DND-41 (cell line): ENCODE measurements around the gene PHRF1.

ENCODE experiments used
- EZH2 ChIP-seq: IDR thresholded peaks from 3 replicates; pipeline ENCODE4 v1.6.1; 2012; ENCODE audit warnings: borderline replicate concordance, low read depth, mild to moderate bottlenecking, moderate library complexity, low read length, inconsistent platforms; ENCODE audit not compliant: severe bottlenecking
- TF ChIP-seq, protein P1 (sequence below): IDR thresholded peaks from 2 replicates; pipeline ENCODE4 v1.5.1; 2012; ENCODE audit warnings: borderline replicate concordance, low read length, moderate library complexity, mild to moderate bottlenecking; ENCODE audit not compliant: poor library complexity, severe bottlenecking; ENCODE audit errors: extremely low read depth

DNA sequence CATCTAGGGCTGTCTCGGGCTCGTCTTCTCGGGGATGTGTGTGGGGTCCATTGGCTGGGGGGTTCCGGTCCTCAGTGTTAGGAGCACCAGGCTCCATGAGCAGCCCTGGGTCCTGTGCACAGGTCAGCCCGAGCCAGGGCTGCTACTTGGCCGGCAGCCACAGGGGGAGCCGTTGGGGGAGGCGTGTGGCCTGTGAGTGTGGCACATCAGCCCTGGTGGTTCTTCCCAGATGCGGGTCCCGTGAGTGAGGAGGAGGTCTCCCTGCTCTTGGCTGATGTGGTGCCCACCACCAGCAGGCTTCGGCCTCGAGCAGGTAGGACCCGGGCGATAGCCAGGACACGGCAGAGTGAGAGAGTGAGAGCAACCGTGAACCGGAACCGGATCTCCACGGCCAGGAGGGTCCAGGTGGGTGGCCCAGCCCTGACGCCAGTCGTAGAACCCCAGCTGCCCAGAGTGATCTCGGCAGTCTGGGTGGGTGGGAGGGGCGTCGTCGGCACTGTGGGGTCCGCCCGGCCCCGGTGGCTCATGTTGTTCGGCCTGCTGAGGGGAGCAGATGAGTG, 21.0 kb downstream of the PHRF1 start:
- TF ChIP-seq, protein P1, sequence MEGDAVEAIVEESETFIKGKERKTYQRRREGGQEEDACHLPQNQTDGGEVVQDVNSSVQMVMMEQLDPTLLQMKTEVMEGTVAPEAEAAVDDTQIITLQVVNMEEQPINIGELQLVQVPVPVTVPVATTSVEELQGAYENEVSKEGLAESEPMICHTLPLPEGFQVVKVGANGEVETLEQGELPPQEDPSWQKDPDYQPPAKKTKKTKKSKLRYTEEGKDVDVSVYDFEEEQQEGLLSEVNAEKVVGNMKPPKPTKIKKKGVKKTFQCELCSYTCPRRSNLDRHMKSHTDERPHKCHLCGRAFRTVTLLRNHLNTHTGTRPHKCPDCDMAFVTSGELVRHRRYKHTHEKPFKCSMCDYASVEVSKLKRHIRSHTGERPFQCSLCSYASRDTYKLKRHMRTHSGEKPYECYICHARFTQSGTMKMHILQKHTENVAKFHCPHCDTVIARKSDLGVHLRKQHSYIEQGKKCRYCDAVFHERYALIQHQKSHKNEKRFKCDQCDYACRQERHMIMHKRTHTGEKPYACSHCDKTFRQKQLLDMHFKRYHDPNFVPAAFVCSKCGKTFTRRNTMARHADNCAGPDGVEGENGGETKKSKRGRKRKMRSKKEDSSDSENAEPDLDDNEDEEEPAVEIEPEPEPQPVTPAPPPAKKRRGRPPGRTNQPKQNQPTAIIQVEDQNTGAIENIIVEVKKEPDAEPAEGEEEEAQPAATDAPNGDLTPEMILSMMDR: peak; percentile 44
- TF ChIP-seq EZH2: no peak
